ENCODE data around the gene ELOB.

DNA sequence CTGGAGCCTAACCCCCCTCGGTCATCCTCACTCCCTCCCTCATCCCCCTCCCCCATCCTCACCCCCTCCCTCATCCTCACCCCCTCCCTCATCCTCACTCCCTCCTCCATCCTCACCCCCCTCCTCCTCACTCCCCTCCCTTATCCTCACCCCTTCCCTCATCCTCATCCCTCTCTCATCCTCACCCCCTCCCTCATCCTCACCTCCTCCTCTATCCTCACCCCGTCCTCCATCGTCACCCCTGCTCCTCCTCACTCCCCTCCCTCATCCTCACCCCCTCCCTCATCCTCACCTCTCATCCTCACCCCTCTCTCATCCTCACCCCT, 9.7 kb upstream of the ELOB start:
- TF ChIP-seq ESRRG (CRISPR knock-in tag; IDR thresholded peaks at IDR 0.05) (no peak), ISL1 (CRISPR knock-in tag; IDR thresholded peaks at IDR 0.05) (no peak), CSDC2 (CRISPR knock-in tag; IDR thresholded peaks at IDR 0.05) (no peak), TSHZ2 (CRISPR knock-in tag; IDR thresholded peaks at IDR 0.05) (no peak), RARB (CRISPR knock-in tag; IDR thresholded peaks at IDR 0.05) (no peak), ZFP3 (CRISPR knock-in tag; IDR thresholded peaks at IDR 0.05) (no peak)
